ENCODE results near the gene FAM98B.

The FAM98B gene

GRCh38 chr15:38522922-38523321 lies 69.0 kb downstream of the FAM98B start:
- no peaks in the 10 kb centered on the region for H3K36me3 ChIP-seq (replicated peaks)
- no peak overlapping the region for H3K4me3 ChIP-seq (ENCODE audit: low read depth, low read length)
- no peaks in the 10 kb centered on the region for H3K27me3 ChIP-seq (replicated peaks)
- H3K27ac ChIP-seq = no peak overlapping the region
- in situ Hi-C loops (cut with HindIII; ENCODE audit: low pct_ligation_motif_present, low sequenced_read_pairs) = no loop called here
- TF ChIP-seq CTCF (IDR thresholded peaks at IDR 0.05; ENCODE audit: low read depth, low read length, missing control alignments) = no peak
- DNase-seq = no peak

- H3K27me3 ChIP-seq (replicated peaks) = no peaks in the 10 kb centered on the region
- in situ Hi-C loops (cut with HindIII; ENCODE audit: low pct_ligation_motif_present, low sequenced_read_pairs) = no loop called here
- H3K4me3 ChIP-seq (ENCODE audit: low read depth, low read length) = no peak overlapping the region
- no peak for TF ChIP-seq CTCF (IDR thresholded peaks at IDR 0.05; ENCODE audit: low read depth, low read length, missing control alignments)
- no peak for DNase-seq
- no peak overlapping the region for H3K27ac ChIP-seq
- no peaks in the 10 kb centered on the region for H3K36me3 ChIP-seq (replicated peaks)
These were observed 70.2 kb downstream of the FAM98B start for GRCh38 chr15:38524156-38524555.

- in situ Hi-C loops (cut with HindIII; ENCODE audit: low pct_ligation_motif_present, low sequenced_read_pairs) = no loop called here
- no peak for TF ChIP-seq CTCF (IDR thresholded peaks at IDR 0.05; ENCODE audit: low read depth, low read length, missing control alignments)
- Histone ChIP-seq H3K36me3 (replicated peaks) (no peaks in the 10 kb centered on the region), H3K27ac (no peak overlapping the region), H3K27me3 (replicated peaks) (no peaks in the 10 kb centered on the region), H3K4me3 (ENCODE audit: low read depth, low read length) (no peak overlapping the region)
- no peak for DNase-seq
These were observed 71.6 kb downstream of the FAM98B start for GRCh38 chr15:38525489-38525888.

- Histone ChIP-seq H3K27ac (no peak overlapping the region), H3K27me3 (replicated peaks) (no peaks in the 10 kb centered on the region), H3K36me3 (replicated peaks) (no peaks in the 10 kb centered on the region), H3K4me3 (ENCODE audit: low read depth, low read length) (no peak overlapping the region)
- in situ Hi-C loops (cut with HindIII; ENCODE audit: low pct_ligation_motif_present, low sequenced_read_pairs) = no loop called here
- no peak for TF ChIP-seq CTCF (IDR thresholded peaks at IDR 0.05; ENCODE audit: low read depth, low read length, missing control alignments)
- DNase-seq = no peak
These were observed 72.2 kb downstream of the FAM98B start for GRCh38 chr15:38526158-38526557.

GRCh38 chr15:38528294-38528693 lies 74.4 kb downstream of the FAM98B start:
- H3K4me3 ChIP-seq (ENCODE audit: low read depth, low read length) = no peak overlapping the region
- peak; percentile 52 for DNase-seq
- H3K27me3 ChIP-seq (replicated peaks) = no peaks in the 10 kb centered on the region
- in situ Hi-C loops (cut with HindIII; ENCODE audit: low pct_ligation_motif_present, low sequenced_read_pairs) = no loop called here
- no peaks in the 10 kb centered on the region for H3K36me3 ChIP-seq (replicated peaks)
- H3K27ac ChIP-seq = no peak overlapping the region
- no peak for TF ChIP-seq CTCF (IDR thresholded peaks at IDR 0.05; ENCODE audit: low read depth, low read length, missing control alignments)

- H3K36me3 ChIP-seq (replicated peaks) = no peaks in the 10 kb centered on the region
- no peak for TF ChIP-seq CTCF (IDR thresholded peaks at IDR 0.05; ENCODE audit: low read depth, low read length, missing control alignments)
- DNase-seq = no peak
- in situ Hi-C loops (cut with HindIII; ENCODE audit: low pct_ligation_motif_present, low sequenced_read_pairs) = no loop called here
- H3K27me3 ChIP-seq (replicated peaks) = no peaks in the 10 kb centered on the region
- no peak overlapping the region for H3K27ac ChIP-seq
- H3K4me3 ChIP-seq (ENCODE audit: low read depth, low read length) = no peak overlapping the region
These were observed 76.2 kb downstream of the FAM98B start for GRCh38 chr15:38530113-38530512.
